ENCODE data around the gene ATP2C1.

Gene ATP2C1

GRCh38 chr3:130948001-130948773 lies 54.3 kb downstream of the ATP2C1 start:
- H4K20me1 ChIP-seq (ENCODE audit: low read depth, low read length) = no peaks in the 10 kb centered on the region
- H2AFZ ChIP-seq (ENCODE audit: low read depth, low read length, severe bottlenecking) = no peak overlapping the region
- H3K36me3 ChIP-seq (ENCODE audit: low read length) = peaks cover 2% of the 10 kb centered on the region
- no peaks in the 10 kb centered on the region for H3K9me3 ChIP-seq (ENCODE audit: insufficient read depth, low read length)
- H3K27ac ChIP-seq (ENCODE audit: low read depth, low read length) = no peak overlapping the region
- H3K79me2 ChIP-seq (ENCODE audit: insufficient read depth, low read length) = no peaks in the 10 kb centered on the region
- H3K9ac ChIP-seq (ENCODE audit: low read length) = no peak overlapping the region
- TF ChIP-seq, protein P1, sequence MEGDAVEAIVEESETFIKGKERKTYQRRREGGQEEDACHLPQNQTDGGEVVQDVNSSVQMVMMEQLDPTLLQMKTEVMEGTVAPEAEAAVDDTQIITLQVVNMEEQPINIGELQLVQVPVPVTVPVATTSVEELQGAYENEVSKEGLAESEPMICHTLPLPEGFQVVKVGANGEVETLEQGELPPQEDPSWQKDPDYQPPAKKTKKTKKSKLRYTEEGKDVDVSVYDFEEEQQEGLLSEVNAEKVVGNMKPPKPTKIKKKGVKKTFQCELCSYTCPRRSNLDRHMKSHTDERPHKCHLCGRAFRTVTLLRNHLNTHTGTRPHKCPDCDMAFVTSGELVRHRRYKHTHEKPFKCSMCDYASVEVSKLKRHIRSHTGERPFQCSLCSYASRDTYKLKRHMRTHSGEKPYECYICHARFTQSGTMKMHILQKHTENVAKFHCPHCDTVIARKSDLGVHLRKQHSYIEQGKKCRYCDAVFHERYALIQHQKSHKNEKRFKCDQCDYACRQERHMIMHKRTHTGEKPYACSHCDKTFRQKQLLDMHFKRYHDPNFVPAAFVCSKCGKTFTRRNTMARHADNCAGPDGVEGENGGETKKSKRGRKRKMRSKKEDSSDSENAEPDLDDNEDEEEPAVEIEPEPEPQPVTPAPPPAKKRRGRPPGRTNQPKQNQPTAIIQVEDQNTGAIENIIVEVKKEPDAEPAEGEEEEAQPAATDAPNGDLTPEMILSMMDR (IDR thresholded peaks at IDR 0.05; ENCODE audit: insufficient read depth, low read length, poor library complexity, severe bottlenecking) = no peak
- no peak for TF ChIP-seq EZH2phosphoT487 (conservative IDR thresholded peaks at IDR 0.05; ENCODE audit: low read length)
- no peaks in the 10 kb centered on the region for H3F3A ChIP-seq (ENCODE audit: insufficient read depth)
- H3K9me2 ChIP-seq (replicated peaks; ENCODE audit: insufficient read depth, low read length) = no peaks in the 10 kb centered on the region
- H3K4me3 ChIP-seq (ENCODE audit: insufficient read depth, low read length, poor library complexity, severe bottlenecking) = no peak overlapping the region
- H3K4me2 ChIP-seq (ENCODE audit: low read depth, low read length, poor library complexity, severe bottlenecking) = no peak overlapping the region
- no peaks in the 10 kb centered on the region for H3K27me3 ChIP-seq (ENCODE audit: low read length)

DNA sequence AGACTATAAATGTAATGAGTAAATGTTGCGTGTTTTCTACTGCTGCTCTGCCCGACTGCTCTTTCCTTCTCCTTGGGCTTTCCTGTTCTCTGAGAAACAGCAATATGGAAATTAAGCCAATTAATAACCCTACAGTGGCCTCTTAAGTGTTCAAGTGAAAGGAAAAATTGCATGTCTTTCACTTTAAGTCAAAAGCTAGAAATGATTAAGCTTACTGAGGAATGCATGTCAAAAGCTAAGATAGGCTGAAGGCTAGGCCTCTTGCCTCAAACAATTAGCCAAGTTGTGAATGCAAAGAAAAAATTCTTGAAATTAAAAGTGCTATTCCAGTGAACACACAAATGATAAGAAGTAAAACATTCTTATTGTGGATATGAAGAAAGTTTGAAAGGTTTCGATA lies 55.0 kb downstream of the ATP2C1 start:
- TF ChIP-seq, protein P1 (IDR thresholded peaks at IDR 0.05; ENCODE audit: insufficient read depth, low read length, poor library complexity, severe bottlenecking) = no peak
- no peak for TF ChIP-seq EZH2phosphoT487 (conservative IDR thresholded peaks at IDR 0.05; ENCODE audit: low read length)
- Histone ChIP-seq H2AFZ (ENCODE audit: low read depth, low read length, severe bottlenecking) (no peak overlapping the region), H4K20me1 (ENCODE audit: low read depth, low read length) (no peaks in the 10 kb centered on the region), H3F3A (ENCODE audit: insufficient read depth) (no peaks in the 10 kb centered on the region), H3K9ac (ENCODE audit: low read length) (no peak overlapping the region), H3K27ac (ENCODE audit: low read depth, low read length) (no peak overlapping the region), H3K79me2 (ENCODE audit: insufficient read depth, low read length) (no peaks in the 10 kb centered on the region), H3K9me3 (ENCODE audit: insufficient read depth, low read length) (no peaks in the 10 kb centered on the region), H3K27me3 (ENCODE audit: low read length) (no peaks in the 10 kb centered on the region), H3K4me3 (ENCODE audit: insufficient read depth, low read length, poor library complexity, severe bottlenecking) (no peak overlapping the region), H3K9me2 (replicated peaks; ENCODE audit: insufficient read depth, low read length) (no peaks in the 10 kb centered on the region), H3K4me2 (ENCODE audit: low read depth, low read length, poor library complexity, severe bottlenecking) (no peak overlapping the region), H3K36me3 (ENCODE audit: low read length) (peaks cover 2% of the 10 kb centered on the region)

GRCh38 chr3:130950124-130950523 lies 56.2 kb downstream of the ATP2C1 start:
- Histone ChIP-seq H3K4me3 (ENCODE audit: insufficient read depth, low read length, poor library complexity, severe bottlenecking) (no peak overlapping the region), H3K9ac (ENCODE audit: low read length) (no peak overlapping the region), H2AFZ (ENCODE audit: low read depth, low read length, severe bottlenecking) (no peak overlapping the region), H4K20me1 (ENCODE audit: low read depth, low read length) (no peaks in the 10 kb centered on the region), H3K27me3 (ENCODE audit: low read length) (no peaks in the 10 kb centered on the region), H3F3A (ENCODE audit: insufficient read depth) (no peaks in the 10 kb centered on the region), H3K9me2 (replicated peaks; ENCODE audit: insufficient read depth, low read length) (no peaks in the 10 kb centered on the region), H3K9me3 (ENCODE audit: insufficient read depth, low read length) (no peaks in the 10 kb centered on the region), H3K27ac (ENCODE audit: low read depth, low read length) (no peak overlapping the region), H3K79me2 (ENCODE audit: insufficient read depth, low read length) (no peaks in the 10 kb centered on the region), H3K4me2 (ENCODE audit: low read depth, low read length, poor library complexity, severe bottlenecking) (no peak overlapping the region), H3K36me3 (ENCODE audit: low read length) (no peaks in the 10 kb centered on the region; the same call in 1 of the 2 replicates)
- TF ChIP-seq, protein P1 (IDR thresholded peaks at IDR 0.05; ENCODE audit: insufficient read depth, low read length, poor library complexity, severe bottlenecking) = no peak
- TF ChIP-seq EZH2phosphoT487 (conservative IDR thresholded peaks at IDR 0.05; ENCODE audit: low read length) = no peak

Data from SU-DHL-6 (cell line).